ENCODE measurements around the gene ULK4.
"Not testable (repeated sequence)": the region's sequence is repeated elsewhere in the genome, so short reads cannot be mapped to it uniquely, and the experiment has no call there.

ULK4 gene

DNA sequence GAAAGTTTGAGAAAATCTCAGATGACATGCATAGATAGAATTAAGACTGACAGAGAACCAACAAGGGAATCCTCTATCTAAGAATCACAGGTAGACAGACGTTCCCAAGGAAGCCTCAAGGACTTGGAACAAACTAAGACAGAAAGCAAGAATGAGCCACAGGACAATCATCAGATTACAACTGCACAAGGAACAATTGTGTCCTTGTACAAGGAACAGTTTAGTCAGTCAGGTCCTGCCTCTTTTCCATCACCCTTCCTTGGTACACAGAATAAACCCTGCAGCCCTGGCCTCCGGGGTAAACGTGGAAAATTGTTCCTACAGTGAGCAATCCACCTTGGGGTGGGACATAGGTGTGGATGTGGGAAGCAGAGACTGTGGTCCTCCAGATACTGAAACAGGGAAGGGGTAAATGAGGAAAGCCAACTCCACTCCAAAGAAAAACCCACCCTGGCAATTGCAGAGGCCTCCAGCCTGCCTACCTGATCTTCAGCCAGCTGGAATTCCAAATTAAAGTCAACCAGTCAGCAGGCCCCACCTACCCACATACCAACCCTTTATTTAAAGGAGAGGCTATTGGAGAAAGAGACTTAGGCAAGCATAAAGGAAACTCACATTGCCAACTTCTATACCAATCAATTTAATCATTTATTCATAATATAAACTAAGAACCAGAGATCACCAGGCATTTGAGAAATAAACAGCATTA lies 73.4 kb downstream of the ULK4 start:
- no peaks in the 10 kb centered on the region for H3K36me3 ChIP-seq (ENCODE audit: control insufficient read depth, insufficient read depth, low read length)
- H3K9me3 ChIP-seq (ENCODE audit: control insufficient read depth, low read length): no peaks in the 10 kb centered on the region
- H3K27me3 ChIP-seq (ENCODE audit: control insufficient read depth, insufficient read depth, low read length): no peaks in the 10 kb centered on the region
- H3K4me1 ChIP-seq (ENCODE audit: control insufficient read depth, insufficient read depth, low read length): no peaks in the 10 kb centered on the region
- H3K4me3 ChIP-seq (ENCODE audit: low read length): no peak overlapping the region
- no peak overlapping the region for H3K9ac ChIP-seq (ENCODE audit: low read length)

DNA sequence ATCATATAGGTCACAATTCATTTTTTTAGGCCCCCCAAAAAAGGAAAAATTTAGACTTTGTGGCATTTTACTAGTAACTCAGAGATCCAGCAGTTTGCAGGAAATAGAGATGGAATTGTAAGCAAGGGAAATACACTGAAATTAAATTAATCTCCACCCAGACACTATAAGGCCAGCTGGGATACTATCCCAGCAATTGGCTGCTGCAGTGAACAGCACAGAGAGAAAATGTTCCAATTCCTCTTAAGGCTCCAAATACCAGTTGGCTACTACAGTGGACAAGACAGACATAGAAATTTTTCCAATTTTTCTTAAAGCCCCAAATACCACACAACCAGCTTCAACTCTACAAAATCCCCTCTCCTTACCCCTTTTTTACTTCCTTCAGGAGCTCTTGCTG lies 78.9 kb downstream of the ULK4 start:
- no peak overlapping the region for H3K4me3 ChIP-seq (ENCODE audit: low read length)
- H3K27me3 ChIP-seq (ENCODE audit: control insufficient read depth, insufficient read depth, low read length): no peaks in the 10 kb centered on the region
- no peak overlapping the region for H3K9ac ChIP-seq (ENCODE audit: low read length)
- no peaks in the 10 kb centered on the region for H3K4me1 ChIP-seq (ENCODE audit: control insufficient read depth, insufficient read depth, low read length)
- H3K36me3 ChIP-seq (ENCODE audit: control insufficient read depth, insufficient read depth, low read length): no peaks in the 10 kb centered on the region
- no peaks in the 10 kb centered on the region for H3K9me3 ChIP-seq (ENCODE audit: control insufficient read depth, low read length)

DNA sequence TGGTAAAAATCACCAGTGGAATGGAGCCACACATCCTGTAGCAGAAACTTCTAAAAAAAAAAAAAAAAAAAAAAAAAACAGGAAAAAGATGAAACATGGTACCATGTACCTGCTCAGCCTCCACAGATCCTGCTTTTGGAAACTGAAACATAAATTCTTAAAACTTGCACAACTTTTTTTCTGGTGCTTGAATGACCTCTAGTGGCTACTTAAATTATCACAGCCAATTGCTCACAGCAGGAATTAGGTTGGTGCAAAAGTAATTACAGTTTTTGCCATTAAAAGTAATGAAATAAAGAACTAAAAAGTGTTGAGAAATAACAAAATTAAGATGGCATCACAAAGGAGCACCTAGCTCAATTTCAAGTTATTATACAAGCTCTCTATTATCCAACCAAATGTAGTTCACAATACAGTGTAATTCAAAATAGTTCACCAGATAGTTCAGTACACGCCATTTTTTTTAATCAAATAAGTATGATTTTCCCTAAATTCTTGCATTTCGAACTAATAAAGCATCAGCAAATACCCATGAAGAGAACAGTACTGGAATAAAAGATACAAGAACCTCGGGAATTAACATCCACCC lies 80.6 kb downstream of the ULK4 start:
- H3K9ac ChIP-seq (ENCODE audit: low read length): no peak overlapping the region
- H3K4me3 ChIP-seq (ENCODE audit: low read length): no peak overlapping the region

DNA sequence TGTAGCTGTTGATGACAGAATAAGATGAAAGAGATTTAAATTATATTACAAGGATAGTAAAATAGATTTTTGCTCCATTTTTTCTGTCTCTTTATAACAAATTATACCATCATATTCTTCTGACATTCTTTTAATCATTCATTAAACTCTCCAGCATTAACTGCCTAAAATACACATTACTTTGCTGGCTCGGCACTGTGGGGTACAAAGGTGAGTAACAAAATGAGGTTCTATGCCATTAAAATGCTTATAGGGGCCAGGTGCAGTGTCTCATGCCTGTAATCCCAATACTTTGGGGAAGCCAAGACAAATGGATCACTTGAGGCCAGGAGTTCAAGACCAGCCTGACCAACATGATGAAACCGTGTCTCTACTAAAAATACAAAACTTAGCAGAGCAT lies 81.5 kb downstream of the ULK4 start:
- no peaks in the 10 kb centered on the region for H3K36me3 ChIP-seq (ENCODE audit: control insufficient read depth, insufficient read depth, low read length)
- H3K4me1 ChIP-seq (ENCODE audit: control insufficient read depth, insufficient read depth, low read length): no peaks in the 10 kb centered on the region
- H3K9me3 ChIP-seq (ENCODE audit: control insufficient read depth, low read length): no peaks in the 10 kb centered on the region
- no peak overlapping the region for H3K4me3 ChIP-seq (ENCODE audit: low read length)
- no peak overlapping the region for H3K9ac ChIP-seq (ENCODE audit: low read length)
- no peaks in the 10 kb centered on the region for H3K27me3 ChIP-seq (ENCODE audit: control insufficient read depth, insufficient read depth, low read length)

More for the DNA sequence above, 80.6 kb downstream of the ULK4 start:
- H3K9me3 ChIP-seq (ENCODE audit: control insufficient read depth, low read length): no peaks in the 10 kb centered on the region
- no peaks in the 10 kb centered on the region for H3K36me3 ChIP-seq (ENCODE audit: control insufficient read depth, insufficient read depth, low read length)
- no peaks in the 10 kb centered on the region for H3K4me1 ChIP-seq (ENCODE audit: control insufficient read depth, insufficient read depth, low read length)
- no peaks in the 10 kb centered on the region for H3K27me3 ChIP-seq (ENCODE audit: control insufficient read depth, insufficient read depth, low read length)

DNA sequence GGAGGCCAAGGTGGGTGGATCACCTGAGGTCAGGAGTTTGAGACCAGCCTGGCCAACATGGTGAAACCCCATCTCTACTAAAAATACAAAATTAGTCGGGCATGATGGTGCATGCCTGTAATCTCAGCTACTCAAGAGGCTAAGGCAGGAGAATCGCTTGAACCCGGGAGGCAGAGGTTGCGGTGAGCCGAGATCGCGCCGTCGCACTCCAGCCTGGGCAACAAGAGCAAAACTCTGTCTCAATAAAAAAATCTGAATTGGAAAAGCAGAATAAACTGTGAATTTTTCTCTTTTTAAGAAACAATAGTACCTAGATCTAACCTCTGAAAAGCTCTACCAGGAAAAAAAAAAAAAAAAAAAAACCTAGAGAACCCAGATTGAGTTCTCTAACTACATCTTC lies 84.2 kb downstream of the ULK4 start:
- H3K9me3 ChIP-seq (ENCODE audit: control insufficient read depth, low read length); H3K4me3 ChIP-seq (ENCODE audit: low read length); H3K27me3 ChIP-seq (ENCODE audit: control insufficient read depth, insufficient read depth, low read length); H3K9ac ChIP-seq (ENCODE audit: low read length); H3K4me1 ChIP-seq (ENCODE audit: control insufficient read depth, insufficient read depth, low read length); H3K36me3 ChIP-seq (ENCODE audit: control insufficient read depth, insufficient read depth, low read length): not testable (repeated sequence)

DNA sequence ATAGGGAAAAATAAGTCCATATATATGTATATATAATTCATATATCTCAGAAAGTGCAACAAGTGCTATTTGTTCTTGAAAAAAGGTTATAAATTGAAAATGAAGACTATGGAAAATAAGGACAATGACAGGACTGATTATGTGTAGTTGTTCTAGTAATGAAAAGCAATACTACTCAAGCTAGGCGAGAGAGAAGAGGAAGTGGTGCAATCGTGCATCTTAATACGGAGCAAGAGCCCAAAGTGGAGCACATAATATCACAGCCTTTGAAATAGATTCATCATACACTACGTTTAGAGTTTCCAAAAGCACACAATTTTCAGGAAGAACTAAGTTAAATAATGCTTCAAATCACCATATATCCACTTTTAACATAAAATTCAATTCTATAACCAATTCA lies 87.9 kb downstream of the ULK4 start:
- no peak overlapping the region for H3K9ac ChIP-seq (ENCODE audit: low read length)
- no peak overlapping the region for H3K4me3 ChIP-seq (ENCODE audit: low read length)
- H3K36me3 ChIP-seq (ENCODE audit: control insufficient read depth, insufficient read depth, low read length): no peaks in the 10 kb centered on the region
- no peaks in the 10 kb centered on the region for H3K4me1 ChIP-seq (ENCODE audit: control insufficient read depth, insufficient read depth, low read length)
- no peaks in the 10 kb centered on the region for H3K27me3 ChIP-seq (ENCODE audit: control insufficient read depth, insufficient read depth, low read length)
- H3K9me3 ChIP-seq (ENCODE audit: control insufficient read depth, low read length): no peaks in the 10 kb centered on the region

DNA sequence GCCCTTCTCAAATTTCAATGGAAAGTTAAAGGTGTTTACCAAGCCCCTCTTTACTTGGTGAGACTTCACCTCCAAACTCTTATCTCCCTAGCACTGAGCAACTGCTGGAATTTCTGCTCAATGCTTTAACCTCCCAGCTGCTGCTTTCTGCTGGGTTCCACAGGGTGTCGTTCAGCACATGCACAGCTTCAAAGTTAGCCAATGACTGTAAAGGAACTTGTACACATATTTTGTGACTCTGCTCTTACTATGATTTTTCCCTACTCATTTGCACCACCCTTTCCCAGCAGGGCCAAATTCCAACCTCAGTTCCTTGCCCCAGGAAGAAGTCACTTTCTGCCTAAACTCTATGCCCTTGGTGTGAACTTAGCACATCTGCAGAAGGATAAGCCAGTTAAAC lies 89.7 kb downstream of the ULK4 start:
- H3K4me1 ChIP-seq (ENCODE audit: control insufficient read depth, insufficient read depth, low read length): no peaks in the 10 kb centered on the region
- H3K27me3 ChIP-seq (ENCODE audit: control insufficient read depth, insufficient read depth, low read length): no peaks in the 10 kb centered on the region
- no peak overlapping the region for H3K4me3 ChIP-seq (ENCODE audit: low read length)
- H3K9ac ChIP-seq (ENCODE audit: low read length): no peak overlapping the region
- no peaks in the 10 kb centered on the region for H3K36me3 ChIP-seq (ENCODE audit: control insufficient read depth, insufficient read depth, low read length)
- no peaks in the 10 kb centered on the region for H3K9me3 ChIP-seq (ENCODE audit: control insufficient read depth, low read length)

DNA sequence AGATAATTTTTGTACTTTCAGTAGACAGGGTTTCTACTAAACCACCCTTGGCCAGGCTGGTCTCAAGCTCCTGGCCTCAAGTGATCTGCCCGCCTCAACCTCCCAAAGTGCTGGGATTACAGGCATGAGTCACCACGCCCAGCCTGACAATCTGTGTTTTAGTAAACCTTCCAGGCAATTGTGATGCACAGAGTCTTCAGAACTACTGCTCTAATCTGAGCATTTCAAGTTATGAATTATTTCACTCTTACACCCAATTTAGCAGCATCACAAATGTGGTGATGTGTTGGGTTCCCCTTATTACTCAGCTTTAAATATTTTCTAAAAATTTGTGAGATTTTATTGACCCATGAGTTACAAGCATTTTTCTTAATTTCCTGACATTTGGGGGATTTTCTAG lies 94.4 kb downstream of the ULK4 start:
- H3K4me1 ChIP-seq (ENCODE audit: control insufficient read depth, insufficient read depth, low read length): no peaks in the 10 kb centered on the region
- H3K4me3 ChIP-seq (ENCODE audit: low read length): no peak overlapping the region
- no peaks in the 10 kb centered on the region for H3K27me3 ChIP-seq (ENCODE audit: control insufficient read depth, insufficient read depth, low read length)
- H3K9me3 ChIP-seq (ENCODE audit: control insufficient read depth, low read length): no peaks in the 10 kb centered on the region
- H3K36me3 ChIP-seq (ENCODE audit: control insufficient read depth, insufficient read depth, low read length): no peaks in the 10 kb centered on the region
- no peak overlapping the region for H3K9ac ChIP-seq (ENCODE audit: low read length)

DNA sequence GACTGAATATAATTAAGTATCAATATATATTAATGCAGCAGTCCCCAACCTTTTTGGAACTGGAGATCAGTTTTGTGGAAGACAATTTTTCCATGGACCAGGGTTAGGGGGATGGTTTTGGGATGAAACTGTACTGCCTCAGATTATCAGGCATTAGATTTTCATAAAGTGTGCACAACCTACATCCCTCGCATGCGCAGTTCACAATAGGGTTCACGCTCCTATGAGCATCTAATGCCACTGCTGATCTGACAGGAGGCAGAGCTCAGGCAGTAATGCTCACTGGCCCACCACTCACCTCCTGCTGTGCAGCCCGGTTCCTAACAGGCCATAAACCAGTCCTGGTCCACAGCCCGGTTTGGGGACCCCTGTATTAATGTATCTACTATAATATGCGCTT lies 95.6 kb downstream of the ULK4 start:
- H3K4me3 ChIP-seq (ENCODE audit: low read length): no peak overlapping the region
- H3K9ac ChIP-seq (ENCODE audit: low read length): no peak overlapping the region
- no peaks in the 10 kb centered on the region for H3K9me3 ChIP-seq (ENCODE audit: control insufficient read depth, low read length)

DNA sequence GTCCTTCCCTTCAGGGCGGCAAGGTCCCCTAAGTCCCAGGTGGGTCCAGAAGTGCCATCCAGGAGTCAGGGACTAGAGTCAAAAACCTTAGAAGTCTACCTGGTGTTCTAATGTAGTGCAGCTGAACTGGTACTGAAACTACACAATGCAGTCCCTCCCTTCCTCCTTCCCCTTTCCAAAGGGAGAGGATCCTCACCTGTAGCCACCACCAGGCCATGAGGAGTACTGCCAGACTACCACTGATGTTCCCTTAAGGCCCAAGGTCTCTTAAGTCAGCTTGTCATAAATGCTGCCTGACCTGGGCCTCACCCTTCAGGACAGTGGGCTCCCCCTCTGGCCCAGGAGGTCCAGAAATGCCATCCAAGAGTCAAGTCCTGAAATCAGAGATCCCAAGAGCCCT lies 98.9 kb downstream of the ULK4 start:
- Histone ChIP-seq H3K36me3 (ENCODE audit: control insufficient read depth, insufficient read depth, low read length) (no peaks in the 10 kb centered on the region), H3K9me3 (ENCODE audit: control insufficient read depth, low read length) (no peaks in the 10 kb centered on the region), H3K4me1 (ENCODE audit: control insufficient read depth, insufficient read depth, low read length) (no peaks in the 10 kb centered on the region), H3K9ac (ENCODE audit: low read length) (no peak overlapping the region), H3K4me3 (ENCODE audit: low read length) (no peak overlapping the region), H3K27me3 (ENCODE audit: control insufficient read depth, insufficient read depth, low read length) (no peaks in the 10 kb centered on the region)

More for the DNA sequence above, 95.6 kb downstream of the ULK4 start:
- H3K4me1 ChIP-seq (ENCODE audit: control insufficient read depth, insufficient read depth, low read length): no peaks in the 10 kb centered on the region
- no peaks in the 10 kb centered on the region for H3K36me3 ChIP-seq (ENCODE audit: control insufficient read depth, insufficient read depth, low read length)
- H3K27me3 ChIP-seq (ENCODE audit: control insufficient read depth, insufficient read depth, low read length): no peaks in the 10 kb centered on the region

DNA sequence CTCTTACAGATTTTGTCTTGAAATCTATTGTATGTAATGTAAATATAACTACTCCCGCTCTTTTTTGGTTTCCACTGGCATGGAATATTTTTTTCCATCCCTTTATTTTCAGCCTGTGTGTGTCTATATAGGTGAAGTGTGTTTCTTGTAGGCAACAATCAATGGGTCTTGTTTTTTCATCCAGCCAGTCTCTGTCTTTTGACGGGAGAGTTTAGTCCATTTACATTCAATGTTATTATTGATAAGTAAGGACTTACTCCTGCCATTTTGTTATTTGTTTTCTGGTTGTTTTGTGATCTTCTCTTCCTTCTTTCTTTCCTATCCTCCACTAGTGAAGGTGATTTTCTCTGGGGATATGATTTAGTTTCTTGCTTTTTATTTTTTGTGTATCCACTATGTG lies 101.4 kb downstream of the ULK4 start:
- not testable (repeated sequence) for H3K9ac ChIP-seq (ENCODE audit: low read length); H3K4me1 ChIP-seq (ENCODE audit: control insufficient read depth, insufficient read depth, low read length); H3K36me3 ChIP-seq (ENCODE audit: control insufficient read depth, insufficient read depth, low read length); H3K27me3 ChIP-seq (ENCODE audit: control insufficient read depth, insufficient read depth, low read length); H3K4me3 ChIP-seq (ENCODE audit: low read length); H3K9me3 ChIP-seq (ENCODE audit: control insufficient read depth, low read length)

DNA sequence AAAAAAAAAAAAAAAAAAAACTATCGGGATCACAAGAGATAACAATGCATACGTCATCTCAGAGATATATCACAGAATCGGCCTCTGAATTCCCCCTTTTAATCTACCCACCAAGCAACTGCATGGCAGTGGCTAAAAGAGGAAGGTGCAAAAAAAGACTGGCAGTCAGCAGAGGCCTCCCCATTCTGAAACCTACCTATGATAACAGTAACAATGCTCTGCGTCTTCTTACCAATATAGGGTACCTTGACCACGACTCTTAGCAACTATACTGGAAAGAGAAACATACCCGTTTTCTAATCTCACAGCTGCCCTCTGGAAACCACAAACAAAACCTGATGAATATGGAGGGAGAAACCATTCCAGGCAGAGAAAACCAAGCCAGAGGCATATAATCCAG lies 106.9 kb downstream of the ULK4 start:
- H3K36me3 ChIP-seq (ENCODE audit: control insufficient read depth, insufficient read depth, low read length): no peaks in the 10 kb centered on the region
- H3K9ac ChIP-seq (ENCODE audit: low read length): no peak overlapping the region
- no peak overlapping the region for H3K4me3 ChIP-seq (ENCODE audit: low read length)
- H3K4me1 ChIP-seq (ENCODE audit: control insufficient read depth, insufficient read depth, low read length): no peaks in the 10 kb centered on the region
- H3K9me3 ChIP-seq (ENCODE audit: control insufficient read depth, low read length): no peaks in the 10 kb centered on the region
- H3K27me3 ChIP-seq (ENCODE audit: control insufficient read depth, insufficient read depth, low read length): no peaks in the 10 kb centered on the region
